K562 (cell line): ENCODE data around the gene SYNGR3.

ENCODE experiments used
- ESRRA ChIP-seq: fragments of 450-650 bp; IDR thresholded peaks from 2 replicates; pipeline ENCODE4 v1.6.1; 2014; ENCODE audit warnings: low read depth, mild to moderate bottlenecking, moderate library complexity, borderline replicate concordance
- IRF2 ChIP-seq: sonication (generic); formaldehyde crosslinking; IDR thresholded peaks from 2 replicates; pipeline ENCODE4 v1.8.1; 2022; ENCODE audit warnings: mild to moderate bottlenecking, missing genetic modification reagents
- NONO ChIP-seq, 2 experiments: fragments of 200-400 bp in 1 of 2; fragments of 450-650 bp in 1 of 2; formaldehyde crosslinking in 1 of 2; IDR thresholded peaks; 2 replicates each; pipeline ENCODE4 v1.6.1; 2017; ENCODE audit warnings: low read depth in 2 of 2, mild to moderate bottlenecking in 2 of 2, moderate library complexity in 2 of 2, low read length in 1 of 2
- ZNF785 ChIP-seq: fragments of 250-450 bp; sonication (Bioruptor Pico); IDR thresholded peaks from 2 replicates; pipeline ENCODE4 v1.4.0; 2020; ENCODE audit warnings: mild to moderate bottlenecking
- TF ChIP-seq, protein P1 (sequence below), 2 experiments: IDR thresholded peaks; 2 replicates each; pipeline ENCODE4 v1.6.1; 2012; ENCODE audit warnings: improper control_type of control experiment in 2 of 2, low read depth in 2 of 2, low read length in 2 of 2, borderline replicate concordance in 1 of 2
- TF ChIP-seq, protein P2 (sequence below), 3 experiments: IDR thresholded peaks in 2 of 3; conservative IDR thresholded peaks in 1 of 3; 2 replicates each; pipeline ENCODE4 v1.5.1; 2011 to 2012; ENCODE audit warnings: low read length in 3 of 3, mild to moderate bottlenecking in 3 of 3, control low read depth in 2 of 3, improper control_type of control experiment in 1 of 3, inconsistent platforms in 1 of 3, low read depth in 1 of 3, mixed read lengths in 1 of 3, moderate library complexity in 1 of 3; ENCODE audit not compliant: insufficient read depth in 2 of 3

DNA sequence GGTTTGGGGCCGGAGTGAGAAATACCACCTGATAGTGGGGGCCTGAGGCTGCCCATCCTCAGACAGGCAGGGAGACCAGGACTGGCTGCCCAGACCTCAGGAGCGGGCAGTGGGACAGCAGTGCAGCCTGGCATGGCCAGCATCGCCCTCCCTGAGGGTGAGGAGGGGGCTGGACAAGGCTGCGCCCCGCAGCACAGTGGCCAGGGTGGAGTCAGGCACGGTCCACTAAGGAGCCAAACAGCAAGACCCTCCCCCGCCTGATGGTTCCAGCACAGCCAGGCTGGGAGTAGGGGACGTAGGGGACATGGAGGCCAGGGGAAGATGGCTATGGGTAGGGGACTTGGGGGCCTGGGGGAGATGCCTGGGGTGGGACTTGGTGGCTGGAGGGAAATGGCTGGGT, 16.5 kb downstream of the SYNGR3 start:
- no peak for TF ChIP-seq ESRRA
- no peak for TF ChIP-seq ZNF785 (CRISPR knock-in tag)
- no peak for TF ChIP-seq NONO (IDR thresholded peaks at IDR 0.05; ENCODE audit: low read depth in 2 of 2, low read length in 1 of 2)
- TF ChIP-seq IRF2 (CRISPR knock-in tag) = no peak
- TF ChIP-seq, protein P1, sequence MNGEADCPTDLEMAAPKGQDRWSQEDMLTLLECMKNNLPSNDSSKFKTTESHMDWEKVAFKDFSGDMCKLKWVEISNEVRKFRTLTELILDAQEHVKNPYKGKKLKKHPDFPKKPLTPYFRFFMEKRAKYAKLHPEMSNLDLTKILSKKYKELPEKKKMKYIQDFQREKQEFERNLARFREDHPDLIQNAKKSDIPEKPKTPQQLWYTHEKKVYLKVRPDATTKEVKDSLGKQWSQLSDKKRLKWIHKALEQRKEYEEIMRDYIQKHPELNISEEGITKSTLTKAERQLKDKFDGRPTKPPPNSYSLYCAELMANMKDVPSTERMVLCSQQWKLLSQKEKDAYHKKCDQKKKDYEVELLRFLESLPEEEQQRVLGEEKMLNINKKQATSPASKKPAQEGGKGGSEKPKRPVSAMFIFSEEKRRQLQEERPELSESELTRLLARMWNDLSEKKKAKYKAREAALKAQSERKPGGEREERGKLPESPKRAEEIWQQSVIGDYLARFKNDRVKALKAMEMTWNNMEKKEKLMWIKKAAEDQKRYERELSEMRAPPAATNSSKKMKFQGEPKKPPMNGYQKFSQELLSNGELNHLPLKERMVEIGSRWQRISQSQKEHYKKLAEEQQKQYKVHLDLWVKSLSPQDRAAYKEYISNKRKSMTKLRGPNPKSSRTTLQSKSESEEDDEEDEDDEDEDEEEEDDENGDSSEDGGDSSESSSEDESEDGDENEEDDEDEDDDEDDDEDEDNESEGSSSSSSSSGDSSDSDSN (IDR thresholded peaks at IDR 0.05; ENCODE audit: borderline replicate concordance in 1 of 2, low read depth in 2 of 2, low read length in 2 of 2) = no peak
- TF ChIP-seq, protein P2, sequence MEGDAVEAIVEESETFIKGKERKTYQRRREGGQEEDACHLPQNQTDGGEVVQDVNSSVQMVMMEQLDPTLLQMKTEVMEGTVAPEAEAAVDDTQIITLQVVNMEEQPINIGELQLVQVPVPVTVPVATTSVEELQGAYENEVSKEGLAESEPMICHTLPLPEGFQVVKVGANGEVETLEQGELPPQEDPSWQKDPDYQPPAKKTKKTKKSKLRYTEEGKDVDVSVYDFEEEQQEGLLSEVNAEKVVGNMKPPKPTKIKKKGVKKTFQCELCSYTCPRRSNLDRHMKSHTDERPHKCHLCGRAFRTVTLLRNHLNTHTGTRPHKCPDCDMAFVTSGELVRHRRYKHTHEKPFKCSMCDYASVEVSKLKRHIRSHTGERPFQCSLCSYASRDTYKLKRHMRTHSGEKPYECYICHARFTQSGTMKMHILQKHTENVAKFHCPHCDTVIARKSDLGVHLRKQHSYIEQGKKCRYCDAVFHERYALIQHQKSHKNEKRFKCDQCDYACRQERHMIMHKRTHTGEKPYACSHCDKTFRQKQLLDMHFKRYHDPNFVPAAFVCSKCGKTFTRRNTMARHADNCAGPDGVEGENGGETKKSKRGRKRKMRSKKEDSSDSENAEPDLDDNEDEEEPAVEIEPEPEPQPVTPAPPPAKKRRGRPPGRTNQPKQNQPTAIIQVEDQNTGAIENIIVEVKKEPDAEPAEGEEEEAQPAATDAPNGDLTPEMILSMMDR (IDR thresholded peaks at IDR 0.05 in 2 of 3, conservative IDR thresholded peaks at IDR 0.05 in 1 of 3; ENCODE audit: insufficient read depth in 2 of 3, low read depth in 1 of 3, low read length in 3 of 3) = no peak
